Activated naive CD4-positive, alpha-beta T cell treated with anti-CD3 and anti-CD28 coated beads, Interleukin-2, amount 10 ng/mL, durations not matched to agents 7 days and 5 days (primary cell): ENCODE measurements around the gene TRIM2.

ENCODE experiments used
- CTCF ChIA-PET: fragments of 350-600 bp; sonication (Branson Sonifier 250); formaldehyde crosslinking; loops from one replicate; lab custom pipeline; 2021; ENCODE audit warnings: antibody characterized with exemption; lab: Charles Lee
- DNase-seq: peaks from one replicate; pipeline ENCODE4 v3.0.0-alpha.2; 2020
- H3K27ac Mint-ChIP-seq: one replicate; pipeline ENCODE4 v1.8.0; 2021; ENCODE audit warnings: mild to moderate bottlenecking, moderate library complexity, mixed read lengths
- H3K27me3 Mint-ChIP-seq: one replicate; pipeline ENCODE4 v1.8.0; 2021; ENCODE audit warnings: mild to moderate bottlenecking, mixed read lengths
- H3K36me3 Mint-ChIP-seq: one replicate; pipeline ENCODE4 v1.8.0; 2021; ENCODE audit warnings: mixed read lengths
- H3K4me1 Mint-ChIP-seq: one replicate; pipeline ENCODE4 v1.8.0; 2021; ENCODE audit warnings: mixed read lengths
- H3K4me3 Mint-ChIP-seq: one replicate; pipeline ENCODE4 v1.8.0; 2021; ENCODE audit warnings: mild to moderate bottlenecking, moderate library complexity, mixed read lengths
- H3K9me3 Mint-ChIP-seq: one replicate; pipeline ENCODE4 v1.8.0; 2021; ENCODE audit warnings: mixed read lengths

TRIM2 gene

DNA sequence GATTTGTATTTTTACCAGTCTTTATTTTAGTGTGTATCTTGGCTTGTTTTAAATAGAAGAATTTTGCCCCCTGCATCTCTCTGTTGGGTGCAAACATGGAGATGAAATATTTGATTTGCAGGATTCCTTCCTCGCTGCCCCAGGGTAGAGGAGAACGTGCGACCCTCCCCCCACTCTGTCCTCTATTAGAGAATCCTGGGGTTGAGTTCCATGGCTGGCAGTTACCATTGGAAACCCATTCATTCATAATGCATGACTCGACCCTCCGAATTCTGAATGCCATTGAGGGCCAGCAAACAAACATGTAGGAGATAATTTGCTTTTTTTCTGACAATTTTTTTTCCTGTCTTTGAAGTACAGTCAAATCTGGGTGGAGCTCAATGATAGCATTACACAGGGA, 53.7 kb downstream of the TRIM2 start:
- H3K27ac Mint-ChIP-seq = no peak overlapping the region
- no peaks in the 10 kb centered on the region for H3K36me3 Mint-ChIP-seq
- H3K9me3 Mint-ChIP-seq = peaks cover 7% of the 10 kb centered on the region
- H3K4me1 Mint-ChIP-seq = no peaks in the 10 kb centered on the region
- CTCF ChIA-PET = interaction anchor here (1.2 kb wide), 1 partner anchor 65 kb away, joined by 3 read pairs; no protein-coding TSS in a partner anchor
- H3K4me3 Mint-ChIP-seq = no peak overlapping the region
- DNase-seq = no peak
- peaks cover 28% of the 10 kb centered on the region for H3K27me3 Mint-ChIP-seq

DNA sequence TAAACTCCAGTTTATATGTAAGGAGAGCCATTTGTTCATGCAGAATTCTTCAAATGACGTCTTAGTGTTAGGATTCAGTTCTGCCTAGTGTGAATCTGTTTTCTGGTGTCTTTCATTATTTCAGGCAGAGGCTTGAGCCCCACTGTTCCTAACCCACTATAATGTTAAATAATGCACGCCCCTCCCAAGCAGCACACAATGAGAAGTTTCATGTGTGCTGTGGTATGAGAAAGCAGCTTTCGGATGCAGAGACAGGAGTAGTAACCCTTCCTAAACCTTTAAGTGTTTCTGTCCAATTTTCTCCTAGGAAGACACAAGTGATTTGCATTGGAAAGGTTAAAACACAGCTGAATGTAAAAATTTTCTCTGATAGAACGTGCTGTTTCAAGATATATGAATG, 54.5 kb downstream of the TRIM2 start:
- H3K4me1 Mint-ChIP-seq = no peaks in the 10 kb centered on the region
- peaks cover 7% of the 10 kb centered on the region for H3K9me3 Mint-ChIP-seq
- no peak overlapping the region for H3K4me3 Mint-ChIP-seq
- H3K36me3 Mint-ChIP-seq = no peaks in the 10 kb centered on the region
- no peak overlapping the region for H3K27ac Mint-ChIP-seq
- CTCF ChIA-PET = no interaction called here
- peaks cover 25% of the 10 kb centered on the region for H3K27me3 Mint-ChIP-seq
- DNase-seq = no peak

GRCh38 chr4:153259661-153260060, 55.4 kb downstream of the TRIM2 start:
- CTCF ChIA-PET = no interaction called here
- no peak for DNase-seq
- Mint-ChIP-seq H3K27ac (no peak overlapping the region), H3K27me3 (peaks cover 22% of the 10 kb centered on the region), H3K36me3 (no peaks in the 10 kb centered on the region), H3K9me3 (peaks cover 7% of the 10 kb centered on the region), H3K4me1 (no peaks in the 10 kb centered on the region), H3K4me3 (no peak overlapping the region)

- H3K9me3 Mint-ChIP-seq = peaks cover 7% of the 10 kb centered on the region
- no peaks in the 10 kb centered on the region for H3K36me3 Mint-ChIP-seq
- H3K4me1 Mint-ChIP-seq = no peaks in the 10 kb centered on the region
- CTCF ChIA-PET = no interaction called here
- no peak overlapping the region for H3K27ac Mint-ChIP-seq
- no peak overlapping the region for H3K4me3 Mint-ChIP-seq
- peaks cover 17% of the 10 kb centered on the region for H3K27me3 Mint-ChIP-seq
- no peak for DNase-seq
These were observed 55.9 kb downstream of the TRIM2 start for GRCh38 chr4:153260132-153260531.

- no peak overlapping the region for H3K4me3 Mint-ChIP-seq
- no peak overlapping the region for H3K27ac Mint-ChIP-seq
- H3K9me3 Mint-ChIP-seq = peaks cover 7% of the 10 kb centered on the region
- peaks cover 15% of the 10 kb centered on the region for H3K27me3 Mint-ChIP-seq
- CTCF ChIA-PET = no interaction called here
- no peaks in the 10 kb centered on the region for H3K4me1 Mint-ChIP-seq
- no peak for DNase-seq
- H3K36me3 Mint-ChIP-seq = no peaks in the 10 kb centered on the region
These were observed 56.5 kb downstream of the TRIM2 start for GRCh38 chr4:153260553-153261300.

GRCh38 chr4:153261461-153261860, 57.2 kb downstream of the TRIM2 start:
- no peaks in the 10 kb centered on the region for H3K4me1 Mint-ChIP-seq
- H3K36me3 Mint-ChIP-seq = no peaks in the 10 kb centered on the region
- CTCF ChIA-PET = interaction anchor here (0.7 to 0.9 kb wide), 2 partner anchors 9 to 120 kb away, joined by 3 read pairs; no protein-coding TSS in a partner anchor
- peaks cover 7% of the 10 kb centered on the region for H3K9me3 Mint-ChIP-seq
- H3K27ac Mint-ChIP-seq = no peak overlapping the region
- no peak for DNase-seq
- H3K4me3 Mint-ChIP-seq = no peak overlapping the region
- peaks cover 15% of the 10 kb centered on the region for H3K27me3 Mint-ChIP-seq

GRCh38 chr4:153261914-153262313, 57.7 kb downstream of the TRIM2 start:
- Mint-ChIP-seq H3K4me3 (no peak overlapping the region), H3K36me3 (no peaks in the 10 kb centered on the region), H3K27ac (no peak overlapping the region), H3K27me3 (peaks cover 15% of the 10 kb centered on the region), H3K4me1 (no peaks in the 10 kb centered on the region), H3K9me3 (peaks cover 7% of the 10 kb centered on the region)
- CTCF ChIA-PET = interaction anchor here (0.7 to 0.9 kb wide), 2 partner anchors 10 to 120 kb away, joined by 3 read pairs; no protein-coding TSS in a partner anchor
- DNase-seq = no peak

DNA sequence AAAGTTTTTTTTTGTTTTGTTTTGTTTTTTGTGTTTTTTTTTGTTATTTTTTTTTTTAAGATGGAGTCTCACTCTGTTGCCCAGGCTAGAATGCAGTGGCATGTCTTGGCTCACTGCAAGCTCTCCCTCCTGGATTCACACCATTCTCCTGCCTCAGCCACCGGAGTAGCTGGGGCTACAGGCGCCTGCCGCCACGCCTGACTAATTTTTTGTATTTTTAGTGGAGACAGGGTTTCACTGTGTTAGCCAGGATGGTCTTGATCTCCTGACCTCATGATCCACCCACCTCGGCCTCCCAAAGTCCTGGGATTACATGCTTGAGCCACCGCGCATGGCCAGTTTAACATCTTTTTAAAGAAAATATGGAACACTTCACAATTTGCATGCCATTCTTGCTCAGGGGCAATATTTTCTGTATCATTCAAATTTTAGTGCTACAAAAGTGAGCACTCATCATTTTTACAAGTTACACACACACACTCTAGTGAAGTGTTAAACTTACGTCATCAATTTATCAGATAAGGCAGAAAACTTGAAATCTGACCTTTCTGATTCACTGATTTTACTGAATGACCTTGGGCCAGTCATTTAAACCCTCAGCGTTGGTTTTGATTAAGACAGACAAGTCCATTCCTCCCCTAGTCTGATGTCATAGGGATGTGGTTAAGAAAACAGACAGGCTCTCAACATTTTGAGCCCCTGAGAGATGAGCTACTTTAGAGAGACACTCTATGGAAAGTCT, 61.2 kb downstream of the TRIM2 start:
- H3K27ac Mint-ChIP-seq = no peak overlapping the region
- CTCF ChIA-PET = interaction anchor here (0.6 kb wide), 1 partner anchor 36 kb away, joined by 3 read pairs; no protein-coding TSS in a partner anchor
- peaks cover 9% of the 10 kb centered on the region for H3K27me3 Mint-ChIP-seq
- no peak for DNase-seq
- no peak overlapping the region for H3K4me3 Mint-ChIP-seq
- H3K9me3 Mint-ChIP-seq = peaks cover 7% of the 10 kb centered on the region
- H3K36me3 Mint-ChIP-seq = no peaks in the 10 kb centered on the region
- peaks cover 6% of the 10 kb centered on the region for H3K4me1 Mint-ChIP-seq

DNA sequence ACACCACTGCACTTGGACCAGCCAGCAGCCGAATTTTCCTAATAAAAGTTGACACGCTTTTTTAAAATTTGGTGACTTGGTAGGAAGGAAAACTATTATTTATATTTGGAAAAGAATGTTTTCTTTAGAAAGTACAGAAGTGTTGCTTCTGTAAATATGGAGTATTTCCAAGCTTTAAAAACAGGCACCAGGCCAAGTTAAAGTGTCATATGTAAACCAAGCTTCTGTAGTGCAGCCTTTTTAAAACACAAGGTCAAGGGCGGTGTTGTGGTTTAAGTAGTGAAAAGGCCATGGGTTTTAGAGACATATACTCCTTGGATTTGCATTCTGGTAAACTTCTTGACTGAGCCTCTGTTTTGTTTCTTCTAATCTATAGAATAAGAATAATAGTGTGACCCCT, 62.7 kb downstream of the TRIM2 start:
- Mint-ChIP-seq H3K9me3 (peaks cover 2% of the 10 kb centered on the region), H3K27me3 (no peaks in the 10 kb centered on the region), H3K4me1 (peaks cover 6% of the 10 kb centered on the region), H3K27ac (no peak overlapping the region), H3K36me3 (no peaks in the 10 kb centered on the region), H3K4me3 (no peak overlapping the region)
- DNase-seq = no peak
- CTCF ChIA-PET = interaction anchor here (0.9 kb wide), 1 partner anchor 10 kb away, joined by 3 read pairs; no protein-coding TSS in a partner anchor

- DNase-seq = no peak
- H3K4me3 Mint-ChIP-seq = no peak overlapping the region
- H3K27ac Mint-ChIP-seq = no peak overlapping the region
- CTCF ChIA-PET = no interaction called here
- H3K27me3 Mint-ChIP-seq = no peaks in the 10 kb centered on the region
- peaks cover 6% of the 10 kb centered on the region for H3K4me1 Mint-ChIP-seq
- no peaks in the 10 kb centered on the region for H3K36me3 Mint-ChIP-seq
- no peaks in the 10 kb centered on the region for H3K9me3 Mint-ChIP-seq
These were observed 63.6 kb downstream of the TRIM2 start for GRCh38 chr4:153267890-153268289.

DNA sequence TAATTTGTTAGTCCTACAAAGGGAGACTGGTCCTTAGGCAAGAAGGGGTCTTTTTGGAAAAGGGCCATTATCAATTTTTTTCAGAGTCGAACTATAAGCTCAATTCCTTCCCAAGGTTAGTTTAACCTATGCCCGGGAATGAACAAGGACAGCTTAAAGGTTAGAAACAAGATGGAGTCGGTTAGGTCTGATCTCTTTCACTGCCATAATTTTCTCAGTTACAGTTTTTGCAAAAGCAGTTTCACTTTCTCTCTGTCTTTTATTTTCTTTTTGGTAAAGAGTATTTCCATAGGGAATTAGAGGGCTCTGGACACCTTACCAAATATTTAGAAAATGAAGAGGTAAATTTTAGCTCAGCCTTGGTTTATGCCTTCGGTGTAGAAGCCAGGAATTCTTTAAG, 64.1 kb downstream of the TRIM2 start:
- Mint-ChIP-seq H3K36me3 (no peaks in the 10 kb centered on the region), H3K4me3 (no peak overlapping the region), H3K9me3 (no peaks in the 10 kb centered on the region)

GRCh38 chr4:153269218-153269990, 65.2 kb downstream of the TRIM2 start:
- Mint-ChIP-seq H3K4me3 (no peak overlapping the region), H3K9me3 (no peaks in the 10 kb centered on the region), H3K4me1 (peaks cover 6% of the 10 kb centered on the region), H3K36me3 (no peaks in the 10 kb centered on the region), H3K27me3 (no peaks in the 10 kb centered on the region), H3K27ac (no peak overlapping the region)
- DNase-seq = no peak
- CTCF ChIA-PET = interaction anchor here (1.1 kb wide), 1 partner anchor 47 kb away, joined by 3 read pairs; no protein-coding TSS in a partner anchor

More for the DNA sequence above, 64.1 kb downstream of the TRIM2 start:
- DNase-seq = no peak
- no peak overlapping the region for H3K27ac Mint-ChIP-seq
- H3K27me3 Mint-ChIP-seq = no peaks in the 10 kb centered on the region
- H3K4me1 Mint-ChIP-seq = peaks cover 6% of the 10 kb centered on the region
- CTCF ChIA-PET = no interaction called here

GRCh38 chr4:153270361-153270760, 66.1 kb downstream of the TRIM2 start:
- CTCF ChIA-PET = no interaction called here
- Mint-ChIP-seq H3K27me3 (no peaks in the 10 kb centered on the region), H3K9me3 (no peaks in the 10 kb centered on the region), H3K36me3 (no peaks in the 10 kb centered on the region), H3K27ac (no peak overlapping the region), H3K4me1 (peaks cover 6% of the 10 kb centered on the region), H3K4me3 (no peak overlapping the region)
- no peak for DNase-seq

- H3K4me1 Mint-ChIP-seq = peaks cover 6% of the 10 kb centered on the region
- no peak overlapping the region for H3K27ac Mint-ChIP-seq
- no peaks in the 10 kb centered on the region for H3K9me3 Mint-ChIP-seq
- CTCF ChIA-PET = no interaction called here
- no peak overlapping the region for H3K4me3 Mint-ChIP-seq
- no peaks in the 10 kb centered on the region for H3K36me3 Mint-ChIP-seq
- no peak for DNase-seq
- H3K27me3 Mint-ChIP-seq = peaks cover 4% of the 10 kb centered on the region
These were observed 67.6 kb downstream of the TRIM2 start for GRCh38 chr4:153271820-153272219.
